ENCODE results near the gene CACNB2.

The CACNB2 gene

GRCh38 chr10:18297659-18298058 lies 157.4 kb downstream of the CACNB2 start:
- no peak for DNase-seq

DNA sequence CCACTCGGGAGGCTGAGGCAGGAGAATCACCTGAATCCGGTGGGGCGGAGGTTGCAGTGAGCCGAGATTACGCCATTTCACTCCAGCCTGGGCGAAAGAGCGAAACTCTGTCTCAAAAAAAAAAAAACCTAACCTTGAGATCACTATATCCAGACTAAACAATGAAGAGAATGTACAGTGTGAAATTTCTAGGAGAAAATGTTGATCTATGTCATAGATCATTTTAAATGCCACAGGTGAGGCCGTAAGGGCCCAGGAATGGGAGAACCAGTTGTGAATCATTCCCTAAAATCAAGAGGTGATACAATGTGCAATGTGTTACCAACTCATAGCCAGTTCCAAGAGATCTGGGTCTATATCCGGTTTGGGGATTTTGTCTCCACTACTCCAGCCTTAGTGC lies 158.0 kb downstream of the CACNB2 start:
- no peak for DNase-seq

DNA sequence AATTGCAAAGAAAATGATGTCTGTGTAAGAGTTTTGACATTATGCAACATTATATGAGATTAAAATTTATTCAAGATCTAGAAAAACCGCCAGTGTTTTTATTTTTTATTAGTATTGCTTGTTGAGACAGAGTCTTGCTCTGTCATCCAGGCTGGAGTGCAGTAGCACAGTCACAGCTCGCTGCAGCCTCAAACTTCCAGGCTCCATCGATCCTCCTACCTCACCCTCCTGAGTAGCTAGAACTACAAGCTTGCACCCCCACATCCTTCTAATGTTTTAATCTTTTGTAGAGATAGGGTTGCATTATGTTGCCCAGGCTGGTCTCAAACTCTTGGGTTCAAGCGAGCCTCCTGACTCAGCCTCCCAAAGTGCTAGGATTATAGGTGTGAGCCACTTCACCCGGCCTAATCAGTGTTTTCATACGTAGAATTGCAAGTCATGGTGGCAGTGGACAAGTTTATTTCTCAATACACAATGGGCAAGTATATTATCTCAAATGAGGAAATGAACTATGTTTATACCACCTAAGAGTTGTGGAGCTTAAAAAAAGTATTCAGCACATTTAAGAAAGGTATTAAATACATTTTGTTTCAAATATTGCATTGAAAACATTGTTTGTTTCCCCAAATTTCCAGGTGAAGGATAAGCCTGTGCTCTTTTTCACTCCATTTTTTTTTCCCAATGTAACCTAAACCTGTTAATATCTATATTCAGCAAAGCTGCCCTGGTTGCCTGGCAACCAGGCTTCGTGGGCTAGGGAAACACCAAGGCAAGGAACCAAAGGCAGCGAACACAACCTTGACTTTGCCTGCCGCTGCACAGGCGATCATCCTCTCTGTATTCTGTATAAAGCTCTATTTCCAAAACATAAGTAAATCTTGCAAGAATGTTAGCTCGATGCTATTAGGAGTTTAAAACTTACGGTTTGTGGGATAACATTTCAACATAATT lies 163.9 kb downstream of the CACNB2 start:
- no peak for DNase-seq

DNA sequence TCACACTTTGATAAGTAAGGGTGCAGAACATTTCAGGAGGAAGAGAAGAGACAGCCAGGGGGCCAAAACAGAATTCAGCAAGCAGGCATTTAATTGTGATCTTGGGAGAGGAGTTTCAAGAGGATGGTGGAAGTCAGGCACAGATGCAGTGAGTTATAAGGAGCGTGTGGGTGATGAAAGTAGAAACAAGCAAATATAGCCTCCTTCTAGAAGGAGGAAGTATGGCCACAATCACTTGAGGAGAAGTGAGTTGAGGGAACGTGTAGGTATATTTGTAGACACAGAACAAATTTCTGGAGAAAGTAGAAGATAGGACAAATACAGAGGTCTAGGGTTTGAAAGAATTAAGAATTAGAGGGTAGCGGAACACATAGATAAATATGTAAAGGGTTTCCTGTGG lies 165.8 kb downstream of the CACNB2 start:
- no peak for DNase-seq

- no peak for DNase-seq
Observed at GRCh38 chr10:18308600-18308999, 168.4 kb downstream of the CACNB2 start.

GRCh38 chr10:18310761-18311160 lies 170.5 kb downstream of the CACNB2 start:
- no peak for DNase-seq

- peak in 1 of 2 experiments; percentile 69 for DNase-seq
Observed at GRCh38 chr10:18312374-18313139, 172.3 kb downstream of the CACNB2 start.

DNA sequence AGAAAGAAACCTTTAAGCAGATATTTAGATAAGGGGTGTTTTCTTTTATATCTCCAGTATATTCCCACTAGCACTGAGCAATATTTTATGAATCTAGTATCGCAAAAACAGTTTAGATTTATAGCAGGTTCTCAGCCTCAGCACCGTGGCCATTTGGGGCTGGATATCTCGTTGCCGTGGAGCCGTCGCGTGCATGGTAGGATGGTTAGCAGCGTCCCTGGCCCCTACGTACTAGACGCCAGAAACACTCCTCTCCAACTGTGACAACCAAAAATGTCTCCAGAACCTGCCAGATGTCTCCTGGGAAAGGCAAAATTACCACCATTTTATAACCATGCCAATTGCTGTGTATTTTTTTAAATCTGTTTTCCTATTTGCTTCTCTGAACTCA lies 172.9 kb downstream of the CACNB2 start:
- DNase-seq = no peak

DNA sequence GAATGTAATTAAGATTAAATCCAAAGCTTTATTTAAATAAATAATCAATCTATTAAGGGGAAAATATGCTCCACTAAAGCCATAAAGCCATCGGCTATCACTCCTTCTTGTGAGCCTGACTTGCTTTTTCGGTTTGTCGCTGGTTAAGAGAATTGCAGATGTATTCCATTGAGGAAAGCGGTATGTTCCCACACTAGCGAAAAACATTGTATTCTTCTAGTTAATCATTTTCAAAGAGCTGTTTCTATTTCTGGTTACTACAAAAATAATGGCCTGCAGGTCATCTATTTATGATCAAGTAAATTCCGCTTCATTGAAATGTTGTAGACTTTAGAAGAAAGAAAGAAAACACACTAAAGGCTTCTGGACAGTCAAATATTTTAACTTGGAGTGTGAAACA lies 173.4 kb downstream of the CACNB2 start:
- no peak for DNase-seq

- no peak for DNase-seq
Observed at GRCh38 chr10:18319628-18320027, 179.4 kb downstream of the CACNB2 start.

GRCh38 chr10:18321371-18321770 lies 181.1 kb downstream of the CACNB2 start:
- no peak for DNase-seq

- DNase-seq = no peak
Observed at GRCh38 chr10:18323916-18324315, 183.7 kb downstream of the CACNB2 start.

DNA sequence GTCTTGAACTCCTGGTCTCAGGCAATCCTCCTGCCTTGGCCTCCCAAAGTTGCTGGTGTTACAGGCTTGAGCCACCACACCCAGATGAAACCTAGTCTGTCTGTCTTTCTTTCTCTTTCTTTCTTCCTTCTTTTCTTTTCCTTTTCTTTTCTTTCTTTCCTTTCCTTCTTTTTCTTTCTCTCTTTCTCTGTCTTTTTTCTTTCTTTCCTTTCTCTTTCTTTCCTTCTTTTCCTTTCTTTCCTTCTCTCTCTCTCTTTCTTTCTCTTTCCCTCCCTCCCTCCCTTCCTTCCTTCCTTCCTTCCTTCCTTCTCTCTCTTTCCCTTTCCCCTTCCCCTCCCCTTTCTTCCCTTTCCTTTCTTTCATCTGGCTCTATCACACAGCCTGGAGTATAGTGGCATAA lies 185.2 kb downstream of the CACNB2 start:
- no peak for DNase-seq

GRCh38 chr10:18325889-18326531 lies 185.8 kb downstream of the CACNB2 start:
- DNase-seq = no peak

DNA sequence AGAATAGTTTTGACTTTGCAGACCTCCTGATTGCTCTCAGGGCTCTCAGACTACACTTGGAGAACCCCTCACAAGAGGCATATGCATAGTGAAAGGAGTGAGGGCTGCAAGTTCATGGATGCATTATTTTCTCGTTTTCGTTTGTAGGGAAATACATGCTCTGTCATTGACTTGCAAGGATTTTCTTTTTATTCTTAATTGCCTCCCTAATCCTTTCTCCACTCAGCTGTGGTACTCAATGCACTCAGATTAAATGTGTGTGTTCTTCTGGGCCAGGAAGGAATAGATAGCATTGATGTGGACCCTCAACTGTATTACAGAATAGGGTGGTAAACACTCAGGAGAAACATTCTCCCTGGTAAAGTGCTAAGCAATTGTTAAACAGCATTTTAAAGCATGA lies 188.7 kb downstream of the CACNB2 start:
- DNase-seq = no peak

- no peak for DNase-seq
Observed at GRCh38 chr10:18332048-18332447, 191.8 kb downstream of the CACNB2 start.

GRCh38 chr10:18332484-18332883 lies 192.3 kb downstream of the CACNB2 start:
- no peak for DNase-seq

DNA sequence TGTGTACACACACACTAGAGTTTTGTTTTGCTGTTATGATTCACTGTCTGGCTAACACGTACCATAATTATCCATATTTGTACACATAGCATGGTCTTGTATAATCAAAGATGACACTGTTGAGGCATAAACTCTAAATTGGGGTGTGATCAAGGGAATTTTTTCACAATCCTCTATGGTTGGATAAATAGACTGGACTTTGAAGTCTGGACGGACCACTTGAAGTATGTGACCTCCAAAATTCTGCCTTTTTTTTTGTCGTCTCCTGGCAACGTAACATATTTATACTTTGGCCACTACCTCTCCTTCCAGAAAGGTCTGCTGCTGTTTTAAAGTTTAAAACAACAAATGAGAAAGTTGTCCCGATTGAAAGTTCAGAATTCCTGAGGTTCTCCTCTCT lies 193.4 kb downstream of the CACNB2 start:
- no peak for DNase-seq

DNA sequence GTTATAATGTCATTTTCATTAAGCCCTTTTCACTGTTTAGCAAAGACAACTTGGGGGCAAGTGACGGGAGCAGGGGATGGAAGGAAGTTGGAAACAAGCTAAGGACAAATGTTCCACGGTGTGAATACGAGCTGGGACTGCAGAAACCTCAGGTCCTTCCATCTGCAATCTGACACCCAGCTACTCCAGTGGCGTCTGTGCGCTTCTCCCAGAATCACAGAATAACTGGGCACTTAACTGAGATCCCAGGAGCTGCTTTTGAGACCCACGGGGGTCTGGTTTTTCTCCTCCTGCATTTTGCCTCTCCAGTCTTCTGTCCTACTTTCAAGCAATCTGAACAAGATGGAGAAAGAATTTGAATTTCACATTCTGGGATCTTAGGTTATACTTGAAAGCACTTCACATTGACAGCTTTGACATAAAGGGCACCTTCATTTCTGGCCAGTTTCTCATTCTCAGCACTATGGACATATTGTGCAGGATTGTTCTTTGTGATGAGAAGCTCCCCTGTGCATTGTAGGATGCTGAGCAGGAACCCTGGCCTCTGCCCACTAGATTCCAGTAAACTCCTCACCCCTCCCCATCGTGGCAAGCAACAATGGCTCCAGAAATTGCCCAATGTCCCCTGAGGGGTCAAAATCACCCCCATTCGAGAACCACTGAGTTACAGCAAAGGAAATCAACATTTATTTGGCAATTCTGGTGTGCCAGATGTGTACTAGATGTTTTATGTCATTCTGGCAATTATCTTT lies 194.1 kb downstream of the CACNB2 start:
- DNase-seq = no peak

DNA sequence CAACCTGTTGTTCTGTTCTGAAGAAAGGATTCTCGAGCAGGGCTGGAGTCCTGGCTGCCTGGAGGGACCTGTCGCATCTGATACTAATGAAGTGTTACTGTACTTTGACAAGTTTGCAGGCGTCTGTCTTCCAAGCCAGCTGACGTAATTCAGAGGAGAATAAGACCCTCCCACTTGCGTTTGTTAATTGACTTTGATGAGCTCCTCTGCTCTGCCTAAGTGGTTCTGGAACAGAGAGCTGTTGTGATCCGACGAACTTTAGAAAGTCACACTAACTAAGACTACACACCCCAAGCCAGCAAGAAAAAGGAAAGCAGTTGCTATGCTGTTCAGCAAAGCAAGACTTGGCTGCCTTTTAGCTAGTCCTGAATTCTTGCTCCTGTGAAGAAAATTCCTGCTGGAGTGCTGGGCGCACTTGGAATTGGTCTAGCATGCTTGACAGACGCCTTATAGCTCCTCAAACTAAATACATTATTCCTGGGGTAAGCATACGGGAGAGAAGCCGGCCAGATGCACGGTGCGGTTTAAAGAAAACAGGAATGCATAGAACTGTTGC lies 200.3 kb downstream of the CACNB2 start:
- DNase-seq = no peak

- DNase-seq = no peak
Observed at GRCh38 chr10:18341055-18341454, 200.8 kb downstream of the CACNB2 start.

- DNase-seq = no peak
Observed at GRCh38 chr10:18343573-18343972, 203.3 kb downstream of the CACNB2 start.

Data from cerebellar nuclear complex (tissue), 1 donor.